Neural cell (in vitro differentiated cells): ENCODE data around the gene PIP5K1B.

Source experiments
- EP300 ChIP-seq: fragments of 450-650 bp; conservative IDR thresholded peaks from 2 replicates; pipeline ENCODE4 v1.6.1; 2014; ENCODE audit warnings: antibody characterized with exemption, mild to moderate bottlenecking, moderate library complexity; ENCODE audit not compliant: poor library complexity, severe bottlenecking
- EZH2 ChIP-seq: fragments of 200-600, 300-800 bp; shearing (Covaris generic), sonication (generic); IDR thresholded peaks from 2 replicates; pipeline ENCODE4 v1.6.1; 2014; ENCODE audit warnings: antibody characterized with exemption, low read length, borderline replicate concordance, mild to moderate bottlenecking; ENCODE audit not compliant: insufficient read depth, poor library complexity, severe bottlenecking
- POLR2AphosphoS5 ChIP-seq: IDR thresholded peaks from 2 replicates; pipeline ENCODE4 v1.6.1; 2012
- RAD21 ChIP-seq: fragments of 450-650 bp; conservative IDR thresholded peaks from 2 replicates; pipeline ENCODE4 v1.6.1; 2014; ENCODE audit warnings: antibody characterized with exemption, mild to moderate bottlenecking, moderate library complexity
- SMC3 ChIP-seq: fragments of 450-650 bp; conservative IDR thresholded peaks from 2 replicates; pipeline ENCODE4 v1.6.1; 2014; ENCODE audit warnings: antibody characterized with exemption, mild to moderate bottlenecking, moderate library complexity; ENCODE audit not compliant: poor library complexity
- TAF1 ChIP-seq: IDR thresholded peaks from 2 replicates; pipeline ENCODE4 v1.6.1; 2012; ENCODE audit warnings: low read depth
- TF ChIP-seq, protein P1 (sequence below): fragments of 450-650 bp; IDR thresholded peaks from 2 replicates; pipeline ENCODE4 v1.5.1; 2014; ENCODE audit warnings: antibody characterized with exemption, mild to moderate bottlenecking, moderate library complexity; ENCODE audit not compliant: poor library complexity, severe bottlenecking
- TF ChIP-seq, protein P2 (sequence below): IDR thresholded peaks from 2 replicates; pipeline ENCODE4 v1.6.1; 2012; ENCODE audit warnings: borderline replicate concordance

DNA sequence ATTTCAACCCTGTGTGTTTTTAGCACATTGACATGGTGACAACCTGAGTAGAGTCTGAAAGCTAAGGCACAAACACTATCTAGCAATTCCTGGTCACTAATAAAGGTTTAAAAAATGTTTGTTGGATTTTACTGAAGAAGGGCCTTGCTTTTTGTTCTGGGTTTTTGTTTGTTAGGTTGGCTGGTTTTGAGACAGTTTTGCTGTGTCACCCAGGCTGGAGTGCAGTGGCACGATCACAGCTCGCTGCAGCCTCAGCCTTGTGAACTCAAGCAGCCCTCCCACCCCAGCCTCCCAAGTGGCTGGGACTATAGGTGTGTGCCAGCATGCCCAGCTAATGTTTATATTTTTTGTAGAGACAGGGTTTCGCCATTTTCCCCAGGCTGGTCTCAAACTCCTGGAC, 269.9 kb downstream of the PIP5K1B start:
- TF ChIP-seq POLR2AphosphoS5 (no peak), EZH2 (no peak), EP300 (no peak), TAF1 (no peak), RAD21 (no peak), SMC3 (no peak)
- TF ChIP-seq, protein P1, sequence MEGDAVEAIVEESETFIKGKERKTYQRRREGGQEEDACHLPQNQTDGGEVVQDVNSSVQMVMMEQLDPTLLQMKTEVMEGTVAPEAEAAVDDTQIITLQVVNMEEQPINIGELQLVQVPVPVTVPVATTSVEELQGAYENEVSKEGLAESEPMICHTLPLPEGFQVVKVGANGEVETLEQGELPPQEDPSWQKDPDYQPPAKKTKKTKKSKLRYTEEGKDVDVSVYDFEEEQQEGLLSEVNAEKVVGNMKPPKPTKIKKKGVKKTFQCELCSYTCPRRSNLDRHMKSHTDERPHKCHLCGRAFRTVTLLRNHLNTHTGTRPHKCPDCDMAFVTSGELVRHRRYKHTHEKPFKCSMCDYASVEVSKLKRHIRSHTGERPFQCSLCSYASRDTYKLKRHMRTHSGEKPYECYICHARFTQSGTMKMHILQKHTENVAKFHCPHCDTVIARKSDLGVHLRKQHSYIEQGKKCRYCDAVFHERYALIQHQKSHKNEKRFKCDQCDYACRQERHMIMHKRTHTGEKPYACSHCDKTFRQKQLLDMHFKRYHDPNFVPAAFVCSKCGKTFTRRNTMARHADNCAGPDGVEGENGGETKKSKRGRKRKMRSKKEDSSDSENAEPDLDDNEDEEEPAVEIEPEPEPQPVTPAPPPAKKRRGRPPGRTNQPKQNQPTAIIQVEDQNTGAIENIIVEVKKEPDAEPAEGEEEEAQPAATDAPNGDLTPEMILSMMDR: no peak
- TF ChIP-seq, protein P2, sequence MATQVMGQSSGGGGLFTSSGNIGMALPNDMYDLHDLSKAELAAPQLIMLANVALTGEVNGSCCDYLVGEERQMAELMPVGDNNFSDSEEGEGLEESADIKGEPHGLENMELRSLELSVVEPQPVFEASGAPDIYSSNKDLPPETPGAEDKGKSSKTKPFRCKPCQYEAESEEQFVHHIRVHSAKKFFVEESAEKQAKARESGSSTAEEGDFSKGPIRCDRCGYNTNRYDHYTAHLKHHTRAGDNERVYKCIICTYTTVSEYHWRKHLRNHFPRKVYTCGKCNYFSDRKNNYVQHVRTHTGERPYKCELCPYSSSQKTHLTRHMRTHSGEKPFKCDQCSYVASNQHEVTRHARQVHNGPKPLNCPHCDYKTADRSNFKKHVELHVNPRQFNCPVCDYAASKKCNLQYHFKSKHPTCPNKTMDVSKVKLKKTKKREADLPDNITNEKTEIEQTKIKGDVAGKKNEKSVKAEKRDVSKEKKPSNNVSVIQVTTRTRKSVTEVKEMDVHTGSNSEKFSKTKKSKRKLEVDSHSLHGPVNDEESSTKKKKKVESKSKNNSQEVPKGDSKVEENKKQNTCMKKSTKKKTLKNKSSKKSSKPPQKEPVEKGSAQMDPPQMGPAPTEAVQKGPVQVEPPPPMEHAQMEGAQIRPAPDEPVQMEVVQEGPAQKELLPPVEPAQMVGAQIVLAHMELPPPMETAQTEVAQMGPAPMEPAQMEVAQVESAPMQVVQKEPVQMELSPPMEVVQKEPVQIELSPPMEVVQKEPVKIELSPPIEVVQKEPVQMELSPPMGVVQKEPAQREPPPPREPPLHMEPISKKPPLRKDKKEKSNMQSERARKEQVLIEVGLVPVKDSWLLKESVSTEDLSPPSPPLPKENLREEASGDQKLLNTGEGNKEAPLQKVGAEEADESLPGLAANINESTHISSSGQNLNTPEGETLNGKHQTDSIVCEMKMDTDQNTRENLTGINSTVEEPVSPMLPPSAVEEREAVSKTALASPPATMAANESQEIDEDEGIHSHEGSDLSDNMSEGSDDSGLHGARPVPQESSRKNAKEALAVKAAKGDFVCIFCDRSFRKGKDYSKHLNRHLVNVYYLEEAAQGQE: no peak
